HG02678 (cell line): ENCODE results near the gene TTC27.
A peak's percentile ranks its signal among the peaks of the same experiment; 100 is the strongest.

ENCODE experiments used
- ATAC-seq: cut with Tn5 transposase; IDR thresholded peaks from one replicate; pipeline ENCODE4 v1.9.1; 2021; ENCODE audit warnings: mild to moderate bottlenecking, moderate library complexity; ENCODE audit not compliant: unreplicated experiment

The TTC27 gene

DNA sequence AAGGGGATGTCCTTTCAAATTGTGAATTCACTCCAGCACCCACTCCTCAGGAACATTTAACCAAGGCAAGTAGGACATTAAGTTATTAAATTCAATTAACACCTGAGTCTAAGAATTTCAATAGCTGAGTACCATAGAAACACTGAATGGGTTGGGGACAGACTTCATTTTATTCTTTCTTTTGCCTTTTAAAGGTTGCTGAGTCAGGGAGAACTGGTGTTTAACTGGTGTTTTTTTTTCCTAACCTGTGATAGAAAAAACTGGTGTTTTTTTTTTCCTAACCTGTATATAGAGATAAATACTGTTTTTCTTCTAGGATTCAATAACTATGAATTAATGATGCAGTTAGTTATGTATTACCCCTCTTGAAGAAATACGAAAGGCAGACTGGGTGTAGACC lies 38.9 kb downstream of the TTC27 start:
- no peak for ATAC-seq

DNA sequence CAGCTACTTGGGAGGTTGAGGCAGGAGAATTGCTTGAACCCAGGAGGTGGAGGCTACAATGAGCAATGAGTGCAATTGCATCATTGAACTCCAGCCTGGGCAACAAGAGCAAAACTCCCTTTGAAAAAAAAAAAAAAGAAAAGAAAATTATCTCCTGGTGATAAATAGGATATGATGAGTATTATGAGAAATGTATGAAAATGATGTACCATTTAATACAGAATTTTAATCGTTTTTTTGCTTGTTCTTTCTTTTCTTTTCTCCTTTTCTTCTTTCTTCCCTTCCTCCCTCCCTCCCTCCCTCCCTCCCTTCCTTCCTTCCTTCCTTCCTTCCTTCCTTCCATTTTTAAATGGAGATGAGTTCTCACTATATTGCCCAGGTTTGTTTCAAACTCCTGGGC lies 40.4 kb downstream of the TTC27 start:
- no peak for ATAC-seq

GRCh38 chr2:32671885-32672533 lies 44.2 kb downstream of the TTC27 start:
- no peak for ATAC-seq

DNA sequence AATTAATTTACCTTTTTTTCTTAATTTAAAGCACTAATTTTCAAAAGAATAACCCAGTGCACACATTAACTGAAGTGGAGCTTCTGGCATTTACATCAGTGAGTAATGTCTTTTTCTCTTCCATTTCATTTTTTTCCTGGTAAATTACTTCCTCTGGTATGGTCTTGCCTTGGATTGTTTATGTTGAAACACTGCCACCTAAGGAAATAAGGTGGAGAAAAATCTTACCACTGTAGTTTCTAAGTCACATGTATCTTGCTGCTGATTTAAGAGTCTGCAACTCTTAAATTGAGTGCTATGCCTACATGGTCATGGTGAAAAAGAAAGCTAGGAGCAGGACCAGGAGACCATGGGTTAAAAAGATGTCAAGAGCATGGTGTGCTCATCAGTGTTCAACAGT lies 51.0 kb downstream of the TTC27 start:
- no peak for ATAC-seq

DNA sequence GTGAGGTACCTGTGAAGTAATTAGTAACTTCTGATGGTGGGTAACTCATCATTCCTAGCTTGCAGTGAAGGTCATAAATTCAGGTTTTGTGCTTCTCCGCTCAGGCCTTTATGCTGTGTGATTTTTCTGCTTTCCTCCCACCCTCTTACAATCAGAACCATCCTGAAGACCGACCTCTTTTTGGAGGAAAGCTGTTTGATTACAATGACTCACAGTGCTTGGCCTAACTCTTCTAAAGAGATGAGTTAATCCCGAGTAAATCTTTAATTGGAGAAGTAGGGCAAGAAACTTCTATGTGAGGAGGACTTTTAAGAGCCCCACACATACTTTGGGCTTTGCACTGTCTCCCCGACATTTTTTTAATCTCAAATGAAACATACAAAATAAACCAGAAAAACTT lies 53.1 kb downstream of the TTC27 start:
- ATAC-seq = no peak

GRCh38 chr2:32683520-32684086 lies 55.8 kb downstream of the TTC27 start:
- no peak for ATAC-seq

- peak; percentile 88 for ATAC-seq
These were observed 60.7 kb downstream of the TTC27 start for GRCh38 chr2:32688541-32688940.

DNA sequence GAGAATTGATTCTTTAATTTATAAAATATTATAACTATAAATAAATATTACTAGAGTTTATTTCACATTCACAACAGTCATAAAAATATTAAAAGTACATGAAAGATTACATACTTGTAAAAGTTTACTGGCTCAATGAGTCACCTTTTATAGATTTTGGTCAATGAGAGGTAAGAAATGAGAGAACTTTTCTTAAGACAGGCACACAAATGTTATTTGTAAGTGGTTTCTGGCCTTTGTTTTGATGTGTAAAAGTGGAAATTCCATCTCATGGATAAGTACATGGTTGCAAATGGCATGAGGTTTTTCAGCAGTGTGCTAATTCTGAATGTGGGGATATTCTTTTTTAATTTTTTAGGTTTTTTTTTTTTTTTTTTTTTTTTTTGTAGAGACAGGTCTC lies 63.8 kb downstream of the TTC27 start:
- no peak for ATAC-seq

DNA sequence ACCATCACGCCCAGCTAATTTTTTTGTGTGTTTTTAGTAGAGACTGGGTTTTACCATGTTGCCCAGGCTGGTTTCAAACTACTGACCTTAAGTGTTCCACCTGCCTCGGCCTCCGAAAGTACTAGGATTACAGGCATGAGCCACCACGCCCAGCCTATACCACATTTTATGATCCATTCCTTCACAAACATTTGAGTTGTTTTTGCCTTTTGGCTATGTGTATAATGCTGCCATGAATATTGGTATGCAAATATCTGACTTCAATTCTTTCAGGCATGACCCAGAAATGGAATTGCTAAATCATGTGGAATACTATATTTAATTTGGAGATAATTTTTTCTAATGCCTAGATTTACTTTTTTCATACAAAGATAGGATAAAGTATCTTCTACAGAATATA lies 68.6 kb downstream of the TTC27 start:
- no peak for ATAC-seq

DNA sequence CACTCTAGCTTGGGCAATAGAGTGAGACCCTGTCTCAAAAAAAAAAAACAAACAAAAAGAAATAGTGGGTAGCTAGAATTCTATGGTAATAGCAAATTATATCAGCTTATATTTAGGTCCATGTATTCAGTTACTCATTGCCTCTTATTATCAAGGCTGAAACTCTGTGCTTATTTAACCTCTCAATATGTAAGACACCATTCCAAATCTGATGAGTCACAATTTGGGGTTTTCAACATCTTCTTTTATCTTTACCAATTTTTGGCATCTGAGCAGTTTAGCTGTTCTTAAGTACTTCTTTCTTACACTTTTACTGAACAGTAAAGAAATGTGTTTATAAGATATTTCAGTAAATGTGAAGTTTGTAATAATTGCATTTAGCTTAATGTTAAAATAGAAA lies 69.3 kb downstream of the TTC27 start:
- ATAC-seq = no peak

GRCh38 chr2:32699151-32699550 lies 71.3 kb downstream of the TTC27 start:
- ATAC-seq = no peak

- no peak for ATAC-seq
These were observed 74.0 kb downstream of the TTC27 start for GRCh38 chr2:32701806-32702205.

GRCh38 chr2:32702303-32703064 lies 74.6 kb downstream of the TTC27 start:
- ATAC-seq = no peak

GRCh38 chr2:32706815-32707579 lies 79.1 kb downstream of the TTC27 start:
- ATAC-seq = no peak

DNA sequence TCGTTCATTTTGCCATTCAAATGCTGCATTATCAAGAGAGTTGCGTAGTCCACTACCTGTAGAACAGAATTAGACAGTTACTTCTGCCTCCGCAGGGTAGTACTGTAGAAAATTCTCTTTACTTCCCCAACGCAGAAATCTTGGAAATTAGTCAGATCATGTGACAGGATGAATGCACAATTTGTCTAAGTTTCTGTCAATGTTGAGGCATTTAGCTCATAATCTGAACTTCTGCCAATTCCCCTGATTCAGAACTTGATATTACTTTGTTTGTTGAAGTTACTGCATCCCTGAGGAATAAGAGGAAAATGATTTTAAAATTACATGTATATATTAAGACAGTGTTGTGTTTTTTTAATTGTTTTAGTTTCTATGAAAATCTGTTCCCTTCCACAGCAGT lies 83.4 kb downstream of the TTC27 start:
- ATAC-seq = no peak

DNA sequence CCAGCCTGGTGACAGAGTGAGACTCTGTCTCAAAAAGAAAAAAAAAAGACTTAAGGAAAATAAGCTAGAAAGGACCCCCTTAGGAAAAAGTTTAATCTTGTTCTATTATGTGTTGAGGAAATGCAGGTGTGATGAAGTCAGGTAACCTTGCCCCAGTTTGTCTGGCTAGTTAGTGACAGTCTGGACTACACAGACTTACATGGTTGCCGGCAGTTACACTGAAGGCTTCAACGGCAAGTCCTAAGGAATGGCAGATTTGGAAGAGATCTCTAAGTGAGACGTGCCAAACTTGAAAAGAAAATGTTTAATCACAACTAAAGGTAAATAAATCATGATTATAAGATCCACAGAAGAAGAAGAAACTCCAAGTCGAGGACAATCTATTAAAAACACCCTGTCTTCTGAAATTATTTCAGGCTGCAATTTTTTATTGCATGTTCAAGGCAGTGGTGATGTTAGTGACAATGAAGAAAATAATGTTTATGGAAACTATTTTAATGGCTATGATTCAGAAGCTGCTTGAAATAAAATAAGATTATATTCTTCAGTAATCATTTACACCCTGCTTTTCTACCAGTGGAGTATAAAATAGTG lies 84.2 kb downstream of the TTC27 start:
- ATAC-seq = no peak

DNA sequence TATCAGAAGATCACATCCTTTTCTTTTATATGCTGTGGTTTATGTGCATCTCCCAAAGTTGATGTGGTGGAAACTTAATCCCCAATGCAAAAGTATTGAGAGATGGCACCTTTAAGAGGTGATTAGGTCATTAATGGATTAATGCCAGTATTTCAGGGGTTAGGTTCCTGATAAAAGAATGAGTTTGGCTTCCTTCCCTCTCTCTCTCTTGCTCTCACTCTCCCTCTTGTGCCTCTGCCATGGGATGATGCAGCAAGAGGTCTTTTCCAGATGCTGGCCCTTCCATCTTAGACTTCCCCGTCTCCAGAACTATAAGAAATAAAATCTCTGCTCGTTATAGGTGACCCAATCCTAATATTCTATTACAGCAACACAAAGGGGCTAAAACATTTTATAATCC lies 85.0 kb downstream of the TTC27 start:
- no peak for ATAC-seq

DNA sequence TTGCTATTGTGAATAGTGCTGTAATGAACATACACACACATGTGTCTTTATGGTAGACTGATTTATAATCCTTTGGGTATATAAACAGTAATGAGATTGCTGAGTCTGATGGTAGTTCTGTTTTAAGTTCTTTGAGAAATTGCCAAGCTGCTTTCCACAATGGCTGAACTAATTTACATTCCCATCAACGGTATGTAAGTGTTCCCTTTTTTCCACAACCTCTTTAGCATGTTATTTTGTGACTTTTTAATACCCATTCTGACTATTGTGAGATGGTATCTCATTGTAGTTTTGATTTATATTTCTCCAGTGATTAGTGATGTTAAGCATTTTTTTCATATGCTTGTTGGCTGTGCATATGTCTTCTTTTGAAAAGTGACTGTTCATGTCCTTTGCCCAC lies 86.7 kb downstream of the TTC27 start:
- ATAC-seq = no peak

DNA sequence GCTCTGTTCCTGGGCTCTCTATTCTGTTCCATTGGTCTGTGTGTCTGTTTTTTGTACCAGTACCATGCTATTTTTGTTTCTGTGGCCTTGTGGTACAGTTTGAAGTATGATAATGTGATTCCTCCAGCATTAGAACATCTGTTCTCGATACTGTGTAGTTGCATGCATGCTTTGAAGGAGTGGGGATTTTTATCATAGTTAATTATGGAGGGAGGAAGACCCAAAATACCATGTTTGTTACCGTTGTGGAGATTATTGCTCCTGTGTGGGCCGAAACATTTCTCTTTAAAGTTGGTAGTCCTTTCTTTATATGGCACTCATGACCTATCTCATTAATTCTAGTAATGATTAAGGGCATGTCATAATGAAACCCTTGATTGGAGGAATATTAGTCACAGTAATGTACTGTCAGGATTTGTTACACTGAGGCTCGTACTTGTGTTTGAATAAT lies 87.6 kb downstream of the TTC27 start:
- peak; percentile 85 for ATAC-seq

GRCh38 chr2:32715981-32716380 lies 88.1 kb downstream of the TTC27 start:
- ATAC-seq = no peak

GRCh38 chr2:32716598-32716997 lies 88.7 kb downstream of the TTC27 start:
- no peak for ATAC-seq
